Measurements from ENCODE around the gene TTC13. TPM values are rescaled to one million over a fixed set of nuclear protein-coding genes. Genes with fewer than 3 reads are reported as not detected.

TTC13 gene
- total RNA-seq, 1 donor = 24.6 TPM

DNA sequence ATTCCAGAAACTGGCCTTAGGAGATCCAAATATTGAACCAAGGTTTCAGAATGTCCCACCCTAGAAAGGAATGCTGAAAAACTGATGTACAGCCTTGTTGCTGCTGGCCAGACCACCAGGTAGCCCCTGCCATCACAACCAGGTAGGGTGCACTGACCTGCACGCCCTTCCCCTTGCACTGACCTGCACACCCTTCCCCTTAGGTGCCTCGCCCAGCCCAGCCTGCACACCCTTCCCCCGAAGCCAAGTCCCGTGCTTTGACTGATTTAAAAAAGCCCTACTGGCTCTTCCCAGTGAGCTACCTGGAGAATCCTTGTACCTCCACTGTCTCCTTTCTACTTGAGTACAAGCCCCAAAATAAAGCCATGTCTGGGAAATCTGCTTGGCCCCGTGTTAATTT lies 84.0 kb downstream of the TTC13 start:
- Histone ChIP-seq H3K9me3 (ENCODE audit: low read depth, low read length) (no peaks in the 10 kb centered on the region), H3K4me3 (ENCODE audit: low read length) (no peak overlapping the region), H3K4me1 (ENCODE audit: insufficient read depth, low read length) (no peaks in the 10 kb centered on the region), H3K27me3 (ENCODE audit: insufficient read depth, low read length) (no peaks in the 10 kb centered on the region)

DNA sequence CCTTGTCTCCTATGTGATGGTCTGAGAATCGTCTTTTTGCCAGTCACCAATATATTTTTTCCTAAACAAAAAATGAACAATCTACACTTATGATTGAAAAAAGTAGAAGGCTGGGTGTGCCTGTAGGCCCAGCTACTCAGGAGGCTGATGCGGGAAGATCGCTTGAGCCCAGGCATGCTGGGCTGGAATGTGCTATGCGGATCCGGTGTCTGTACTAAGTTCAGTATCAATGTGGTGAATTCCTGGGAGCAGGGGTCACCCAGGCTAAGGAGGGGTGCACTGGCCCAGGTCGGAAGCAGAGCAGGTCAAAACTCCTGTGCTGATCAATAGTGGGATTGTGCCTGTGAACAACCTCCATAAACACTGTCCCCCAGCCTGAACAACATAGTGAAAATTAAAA lies 84.6 kb downstream of the TTC13 start:
- Histone ChIP-seq H3K9me3 (ENCODE audit: low read depth, low read length) (no peaks in the 10 kb centered on the region), H3K4me3 (ENCODE audit: low read length) (no peak overlapping the region), H3K4me1 (ENCODE audit: insufficient read depth, low read length) (no peaks in the 10 kb centered on the region), H3K27me3 (ENCODE audit: insufficient read depth, low read length) (no peaks in the 10 kb centered on the region)

DNA sequence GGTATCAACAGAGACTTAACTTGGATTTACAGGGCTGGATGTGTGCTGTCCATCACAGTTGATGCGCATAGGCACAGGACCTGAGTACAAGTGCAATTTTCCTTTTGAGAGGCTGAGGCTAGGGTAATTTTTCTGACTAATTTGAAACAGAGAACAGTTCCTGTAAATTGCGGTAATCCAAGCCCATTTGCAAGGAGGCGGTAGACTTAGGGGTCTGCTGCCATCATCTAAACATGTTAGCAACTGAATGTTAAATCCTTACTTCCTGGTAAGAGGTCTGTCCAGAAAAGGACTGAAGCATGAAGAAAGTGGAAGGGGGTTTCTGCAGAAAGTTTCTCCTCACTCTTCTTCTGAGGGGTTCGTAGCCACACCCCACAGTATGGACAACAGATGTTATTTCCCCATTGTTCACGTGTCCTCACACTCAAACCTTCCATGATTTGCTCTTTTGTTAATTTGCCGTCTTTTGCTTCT lies 86.6 kb downstream of the TTC13 start:
- no peak overlapping the region for H3K4me3 ChIP-seq (ENCODE audit: low read length)
- no peaks in the 10 kb centered on the region for H3K4me1 ChIP-seq (ENCODE audit: insufficient read depth, low read length)
- no peaks in the 10 kb centered on the region for H3K27me3 ChIP-seq (ENCODE audit: insufficient read depth, low read length)
- H3K9me3 ChIP-seq (ENCODE audit: low read depth, low read length) = no peaks in the 10 kb centered on the region

DNA sequence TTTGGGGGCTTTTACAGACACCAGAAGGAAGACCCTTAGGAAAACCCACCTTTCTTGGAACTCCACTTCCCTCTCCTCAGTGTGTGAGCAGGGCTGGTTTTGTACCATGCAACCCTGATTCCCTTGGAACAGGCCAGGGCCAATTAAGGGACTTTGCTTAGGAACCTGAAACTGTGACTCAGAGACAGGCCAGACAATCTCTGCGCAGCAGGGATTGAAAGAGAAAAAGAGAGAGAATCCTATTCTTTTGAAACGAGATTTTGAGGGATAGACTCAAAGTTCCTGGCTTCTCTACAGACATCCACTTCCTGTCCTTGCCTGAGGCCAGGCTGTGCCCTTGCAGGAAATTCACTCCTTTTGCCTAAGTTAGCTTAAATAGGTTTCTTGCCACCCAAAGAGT lies 87.2 kb downstream of the TTC13 start:
- no peaks in the 10 kb centered on the region for H3K27me3 ChIP-seq (ENCODE audit: insufficient read depth, low read length)
- no peaks in the 10 kb centered on the region for H3K9me3 ChIP-seq (ENCODE audit: low read depth, low read length)
- no peak overlapping the region for H3K4me3 ChIP-seq (ENCODE audit: low read length)
- H3K4me1 ChIP-seq (ENCODE audit: insufficient read depth, low read length) = no peaks in the 10 kb centered on the region

DNA sequence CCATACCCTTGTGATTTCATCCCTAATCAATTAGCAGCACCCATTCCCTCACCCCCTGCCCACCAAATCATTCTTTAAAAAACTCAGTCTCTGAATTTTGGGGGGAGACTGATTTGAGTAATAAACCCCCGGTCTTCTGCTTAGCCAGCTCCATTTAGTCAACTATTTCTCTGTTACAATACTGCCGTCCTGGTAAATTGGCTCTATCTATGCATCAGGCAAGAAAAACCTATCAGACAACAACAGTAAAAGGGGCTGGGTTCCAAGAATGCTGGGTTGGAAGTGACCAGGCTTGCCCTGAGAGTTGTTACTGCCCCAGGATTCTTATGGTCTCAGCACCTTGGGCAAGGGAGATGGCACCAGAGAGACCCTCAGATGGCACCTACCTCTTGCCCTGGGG lies 94.0 kb downstream of the TTC13 start:
- Histone ChIP-seq H3K27me3 (ENCODE audit: insufficient read depth, low read length) (peaks cover 12% of the 10 kb centered on the region), H3K4me3 (ENCODE audit: low read length) (no peak overlapping the region), H3K4me1 (ENCODE audit: insufficient read depth, low read length) (no peaks in the 10 kb centered on the region), H3K9me3 (ENCODE audit: low read depth, low read length) (no peaks in the 10 kb centered on the region)

DNA sequence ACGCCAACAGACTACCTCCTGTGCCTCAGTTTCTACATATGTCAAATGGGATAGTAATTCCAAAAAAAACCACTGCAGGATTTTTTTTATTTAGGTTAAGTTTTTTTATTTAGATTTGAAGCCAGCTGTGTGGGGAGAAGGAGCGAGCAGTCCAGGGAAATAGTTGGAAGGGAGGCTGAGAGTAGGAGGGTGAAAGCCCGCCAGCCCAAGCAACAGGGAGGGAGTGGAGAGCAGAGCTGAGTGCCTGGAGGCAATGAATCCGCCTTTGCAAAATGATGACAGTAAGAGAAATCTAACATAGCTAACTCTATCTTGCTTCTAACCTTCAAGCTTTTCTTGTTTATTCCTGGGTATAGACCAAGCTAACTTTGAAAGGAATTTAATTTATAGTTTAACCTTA lies 94.7 kb downstream of the TTC13 start:
- Histone ChIP-seq H3K4me1 (ENCODE audit: insufficient read depth, low read length) (no peaks in the 10 kb centered on the region), H3K4me3 (ENCODE audit: low read length) (no peak overlapping the region), H3K9me3 (ENCODE audit: low read depth, low read length) (no peaks in the 10 kb centered on the region), H3K27me3 (ENCODE audit: insufficient read depth, low read length) (peaks cover 12% of the 10 kb centered on the region)

DNA sequence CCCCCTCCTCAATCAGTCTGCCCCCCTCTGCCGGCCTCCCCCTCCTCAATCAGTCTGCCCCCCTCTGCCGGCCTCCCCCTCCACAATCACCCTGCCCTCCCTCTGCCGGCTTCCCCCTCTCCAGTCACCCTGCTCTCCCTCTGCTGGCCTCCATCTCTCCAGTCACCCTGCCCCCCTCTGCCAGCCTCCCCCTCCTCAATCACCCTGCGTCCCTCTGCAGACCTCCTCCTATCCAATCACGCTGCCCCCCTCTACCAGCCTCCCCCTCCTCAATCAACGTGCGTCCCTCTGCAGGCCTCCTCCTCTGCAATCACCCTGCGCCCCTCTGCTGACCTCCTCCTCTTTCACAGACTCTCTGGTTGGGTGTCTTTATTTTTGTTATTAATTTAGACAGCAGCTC lies 98.9 kb downstream of the TTC13 start:
- H3K4me1 ChIP-seq (ENCODE audit: insufficient read depth, low read length) = no peaks in the 10 kb centered on the region
- H3K4me3 ChIP-seq (ENCODE audit: low read length) = no peak overlapping the region
- peaks cover 12% of the 10 kb centered on the region for H3K27me3 ChIP-seq (ENCODE audit: insufficient read depth, low read length)

DNA sequence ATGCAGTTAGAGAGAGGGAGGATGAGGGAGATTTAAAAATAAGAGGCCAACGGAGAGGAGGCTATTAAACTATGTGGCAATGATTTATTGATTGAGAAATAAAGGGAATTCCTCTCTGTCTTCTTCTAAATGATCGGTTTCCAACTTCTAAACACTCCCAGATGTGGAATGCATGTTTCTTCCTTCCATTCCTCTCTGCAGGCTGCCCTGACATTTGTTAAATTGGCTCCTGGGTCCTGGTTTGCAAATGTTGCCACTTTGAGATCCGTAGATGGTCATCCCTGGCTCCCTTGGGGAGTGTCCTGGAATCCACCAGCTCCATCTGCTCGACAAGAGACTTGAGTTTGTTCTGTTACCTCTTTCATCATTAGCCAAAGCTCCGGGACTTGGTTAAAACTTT lies 100.1 kb downstream of the TTC13 start:
- H3K4me1 ChIP-seq (ENCODE audit: insufficient read depth, low read length) = no peaks in the 10 kb centered on the region
- no peaks in the 10 kb centered on the region for H3K9me3 ChIP-seq (ENCODE audit: low read depth, low read length)
- H3K27me3 ChIP-seq (ENCODE audit: insufficient read depth, low read length) = peaks cover 17% of the 10 kb centered on the region
- no peak overlapping the region for H3K4me3 ChIP-seq (ENCODE audit: low read length)

More for the DNA sequence above, 98.9 kb downstream of the TTC13 start:
- H3K9me3 ChIP-seq (ENCODE audit: low read depth, low read length) = no peaks in the 10 kb centered on the region

DNA sequence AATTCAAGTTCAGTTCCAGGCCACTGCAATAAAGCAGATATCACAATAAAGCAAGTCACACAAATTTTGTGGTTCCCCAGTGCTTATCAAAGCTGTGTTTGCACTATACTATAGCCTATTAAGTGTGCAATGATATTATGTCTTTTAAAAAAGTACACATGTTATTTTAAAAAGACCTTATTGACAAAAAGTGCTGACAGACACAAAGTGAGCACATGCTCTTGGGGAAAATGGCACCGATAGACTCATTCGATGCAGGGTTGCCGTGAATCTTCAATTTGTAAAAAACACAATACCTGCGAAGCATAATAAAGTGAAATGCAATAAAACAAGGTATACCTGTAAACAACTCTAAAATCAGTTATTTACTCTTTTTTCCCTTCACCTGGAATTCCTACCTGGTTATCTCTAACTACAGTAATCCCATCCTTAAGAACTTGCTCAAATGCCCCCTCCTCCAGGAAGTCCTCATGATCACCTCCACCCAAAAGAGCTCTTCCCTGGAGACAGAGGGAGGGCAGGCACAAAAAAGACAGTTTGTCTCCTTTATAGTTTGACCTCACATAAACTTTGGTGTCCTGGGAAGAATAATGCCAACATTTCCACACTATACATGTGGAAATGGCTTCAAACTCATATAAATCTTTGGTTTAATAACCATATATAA lies 100.6 kb downstream of the TTC13 start:
- no peak overlapping the region for H3K4me3 ChIP-seq (ENCODE audit: low read length)
- no peaks in the 10 kb centered on the region for H3K9me3 ChIP-seq (ENCODE audit: low read depth, low read length)
- peaks cover 22% of the 10 kb centered on the region for H3K27me3 ChIP-seq (ENCODE audit: insufficient read depth, low read length)
- H3K4me1 ChIP-seq (ENCODE audit: insufficient read depth, low read length) = no peaks in the 10 kb centered on the region

DNA sequence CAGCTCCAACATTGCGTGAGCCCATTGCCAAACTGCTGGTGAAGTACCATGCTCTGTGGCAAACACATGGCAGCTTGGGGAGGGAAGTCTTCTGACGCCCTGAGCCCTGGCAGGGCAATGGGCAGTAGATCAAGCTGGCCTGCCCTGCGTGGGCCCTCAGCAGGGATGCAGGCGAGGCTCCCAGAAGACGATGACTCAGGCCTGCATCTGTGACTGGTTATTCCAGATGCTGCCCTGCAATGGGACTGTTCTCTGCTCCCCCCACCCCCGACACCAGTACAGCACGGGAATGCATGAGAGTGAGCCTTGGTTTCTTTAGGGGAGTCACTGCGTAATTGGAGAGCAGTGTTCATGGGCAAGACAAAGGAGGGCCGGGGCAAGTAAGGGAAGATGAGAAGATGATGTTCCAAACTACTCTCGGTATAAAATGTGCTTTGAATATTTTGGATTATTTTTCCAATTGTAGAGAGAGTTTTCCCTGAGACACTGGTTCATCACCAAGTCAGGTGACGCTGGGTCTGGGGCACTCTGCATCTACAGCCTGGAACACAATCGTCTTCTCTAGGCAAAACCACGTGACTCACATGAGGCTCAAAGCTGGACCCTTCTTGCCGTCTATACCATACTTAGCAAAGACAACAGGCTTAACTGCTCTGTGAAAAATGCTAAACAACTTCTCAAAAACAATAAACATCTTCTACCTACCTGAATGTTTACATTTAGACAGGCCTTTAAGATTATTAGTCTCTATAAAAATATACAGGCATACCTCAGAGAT lies 101.3 kb downstream of the TTC13 start:
- no peaks in the 10 kb centered on the region for H3K4me1 ChIP-seq (ENCODE audit: insufficient read depth, low read length)
- H3K9me3 ChIP-seq (ENCODE audit: low read depth, low read length) = no peaks in the 10 kb centered on the region
- peaks cover 22% of the 10 kb centered on the region for H3K27me3 ChIP-seq (ENCODE audit: insufficient read depth, low read length)
- H3K4me3 ChIP-seq (ENCODE audit: low read length) = no peak overlapping the region

DNA sequence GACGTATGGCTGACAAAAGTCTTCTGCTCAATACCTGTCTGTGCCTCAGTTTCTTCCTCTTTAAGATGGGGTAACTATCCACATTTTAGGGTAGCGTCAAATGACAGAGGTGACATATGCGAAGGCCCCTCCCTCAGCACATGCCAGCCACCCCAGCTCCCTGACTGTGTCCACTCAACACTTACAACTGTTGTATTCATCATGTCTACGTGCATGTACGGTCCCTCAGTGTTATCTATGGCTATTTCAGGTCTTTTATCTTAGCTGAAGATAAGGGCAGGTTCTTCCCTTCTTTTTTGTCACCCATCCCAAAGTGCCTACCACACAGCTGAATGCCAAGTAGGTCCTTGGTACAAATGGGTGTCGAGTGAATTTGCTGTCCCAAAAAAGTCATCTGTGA lies 102.0 kb downstream of the TTC13 start:
- no peak overlapping the region for H3K4me3 ChIP-seq (ENCODE audit: low read length)
- peaks cover 23% of the 10 kb centered on the region for H3K27me3 ChIP-seq (ENCODE audit: insufficient read depth, low read length)
- H3K9me3 ChIP-seq (ENCODE audit: low read depth, low read length) = no peaks in the 10 kb centered on the region
- H3K4me1 ChIP-seq (ENCODE audit: insufficient read depth, low read length) = no peaks in the 10 kb centered on the region

DNA sequence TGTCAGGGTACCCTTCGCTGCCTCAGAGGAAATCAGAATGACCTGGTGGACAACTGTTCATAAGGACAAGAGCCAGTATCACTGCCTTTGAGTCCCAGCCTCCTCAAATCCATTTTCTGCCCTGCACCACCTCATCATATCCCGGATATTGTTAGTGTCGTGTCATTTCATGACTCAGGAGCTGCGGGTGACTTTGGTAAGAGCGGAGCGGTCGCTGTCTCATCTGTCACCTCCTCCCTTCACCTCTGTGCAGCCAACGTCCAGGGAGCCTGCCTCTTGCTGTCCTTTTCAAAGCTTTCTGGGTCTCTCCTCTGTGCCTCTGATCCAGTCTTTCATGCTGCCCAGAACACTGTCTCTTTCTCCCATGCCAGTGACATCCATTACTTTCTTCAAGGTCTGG lies 103.3 kb downstream of the TTC13 start:
- Histone ChIP-seq H3K9me3 (ENCODE audit: low read depth, low read length) (no peaks in the 10 kb centered on the region), H3K4me1 (ENCODE audit: insufficient read depth, low read length) (no peaks in the 10 kb centered on the region), H3K27me3 (ENCODE audit: insufficient read depth, low read length) (peaks cover 23% of the 10 kb centered on the region), H3K4me3 (ENCODE audit: low read length) (no peak overlapping the region)

DNA sequence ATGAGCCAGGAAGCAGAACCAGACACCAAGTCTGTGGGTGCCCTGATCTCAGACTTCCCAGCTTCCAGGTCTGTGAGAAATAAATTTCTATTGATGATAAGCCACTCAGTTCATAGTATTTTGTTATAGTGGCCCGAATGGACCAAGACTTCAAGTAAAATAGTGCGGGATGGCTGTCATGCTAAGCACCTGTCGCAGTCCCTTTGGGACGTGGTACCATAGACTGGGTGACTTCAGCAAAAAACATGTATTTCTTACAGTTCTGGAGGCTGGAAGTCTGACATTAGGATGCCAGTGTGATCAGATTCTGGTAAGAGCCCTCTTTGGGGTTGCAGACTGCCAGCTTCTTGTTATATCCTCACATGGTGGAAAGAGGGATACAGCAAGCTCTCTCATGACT lies 107.7 kb downstream of the TTC13 start:
- Histone ChIP-seq H3K27me3 (ENCODE audit: insufficient read depth, low read length) (peaks cover 49% of the 10 kb centered on the region), H3K4me3 (ENCODE audit: low read length) (no peak overlapping the region), H3K4me1 (ENCODE audit: insufficient read depth, low read length) (peaks cover 16% of the 10 kb centered on the region), H3K9me3 (ENCODE audit: low read depth, low read length) (no peaks in the 10 kb centered on the region)

DNA sequence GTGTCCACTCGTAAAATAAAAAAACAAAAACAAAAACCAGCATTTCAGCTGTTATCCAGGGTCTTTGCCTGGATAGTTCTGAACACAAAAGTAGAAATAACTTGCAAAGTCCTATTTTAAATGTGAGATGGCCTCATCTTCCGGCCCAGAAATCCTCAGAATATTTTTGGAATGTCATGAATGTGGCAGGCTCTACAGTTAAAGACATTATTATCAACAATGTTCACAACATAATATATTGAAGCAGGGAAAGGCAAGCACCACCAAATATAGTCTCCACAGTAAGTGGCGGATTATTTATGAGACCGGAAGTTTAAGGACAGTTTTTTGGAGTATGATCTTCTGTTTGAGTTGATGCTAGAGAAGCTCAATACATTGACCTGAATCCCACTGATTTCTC lies 109.2 kb downstream of the TTC13 start:
- Histone ChIP-seq H3K4me1 (ENCODE audit: insufficient read depth, low read length) (peaks cover 16% of the 10 kb centered on the region), H3K27me3 (ENCODE audit: insufficient read depth, low read length) (peaks cover 51% of the 10 kb centered on the region), H3K9me3 (ENCODE audit: low read depth, low read length) (no peaks in the 10 kb centered on the region), H3K4me3 (ENCODE audit: low read length) (no peak overlapping the region)

DNA sequence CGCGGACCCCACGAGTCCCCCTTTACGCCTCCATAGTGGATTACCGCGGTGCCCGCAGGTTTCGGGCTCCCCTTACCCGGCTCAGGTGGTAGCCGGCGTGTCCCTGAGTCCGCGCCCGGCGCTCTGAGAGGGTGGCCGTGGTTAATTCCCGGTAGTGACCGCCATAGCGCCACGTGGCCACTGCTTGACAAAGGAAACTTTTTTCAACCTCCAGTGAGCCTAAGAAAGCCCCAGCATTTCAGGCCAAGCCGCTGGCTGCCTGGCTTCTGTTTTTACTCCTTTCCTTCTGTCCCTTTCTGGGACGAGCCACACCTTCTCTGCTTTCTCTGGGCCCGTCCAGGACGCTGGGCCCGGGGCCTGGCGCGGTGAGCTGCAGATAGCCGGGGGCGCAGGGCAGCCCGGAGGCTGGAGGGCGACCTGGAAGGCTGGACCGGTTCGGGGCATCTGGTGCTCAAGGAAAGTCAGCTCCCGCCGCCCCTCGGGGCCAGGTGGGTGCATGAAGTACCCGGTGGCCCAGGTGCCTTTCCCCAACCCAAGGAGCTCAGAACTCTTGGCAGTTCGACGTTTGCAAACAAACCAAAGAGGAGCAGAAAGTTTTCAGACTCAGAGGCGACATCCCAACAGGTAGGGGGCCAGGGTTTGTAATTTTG lies 109.8 kb downstream of the TTC13 start:
- Histone ChIP-seq H3K4me1 (ENCODE audit: insufficient read depth, low read length) (peaks cover 16% of the 10 kb centered on the region), H3K4me3 (ENCODE audit: low read length) (peak overlapping the region; percentile 35), H3K9me3 (ENCODE audit: low read depth, low read length) (no peaks in the 10 kb centered on the region), H3K27me3 (ENCODE audit: insufficient read depth, low read length) (peaks cover 48% of the 10 kb centered on the region)
